LNCAP (cell line): ENCODE measurements around the gene EDC3.

Experiments
- CTCF ChIP-seq: fragments of 450-650 bp; IDR thresholded peaks from 2 replicates; pipeline ENCODE4 v1.5.1; 2017; ENCODE audit warnings: mild to moderate bottlenecking

The EDC3 gene

GRCh38 chr15:74664028-74664616 lies 31.7 kb downstream of the EDC3 start:
- TF ChIP-seq CTCF, result no peak

GRCh38 chr15:74663303-74664027 lies 32.4 kb downstream of the EDC3 start:
- TF ChIP-seq CTCF, result no peak

GRCh38 chr15:74662064-74662860 lies 33.6 kb downstream of the EDC3 start:
- TF ChIP-seq CTCF, result no peak

- TF ChIP-seq CTCF, result no peak
These were observed 38.0 kb downstream of the EDC3 start for GRCh38 chr15:74657846-74658245.

GRCh38 chr15:74656935-74657535 lies 38.8 kb downstream of the EDC3 start:
- TF ChIP-seq CTCF, result no peak

GRCh38 chr15:74655424-74655823 lies 40.4 kb downstream of the EDC3 start:
- no peak for TF ChIP-seq CTCF

GRCh38 chr15:74653426-74654102 lies 42.3 kb downstream of the EDC3 start:
- no peak for TF ChIP-seq CTCF
